NCI-H345 treated with DMSO at 0.1 percent for 48 hours (cell line): ENCODE data around the gene ARL3.
A peak's percentile ranks its signal among the peaks of the same experiment; 100 is the strongest.
"Not testable (repeated sequence)": the region's sequence is repeated elsewhere in the genome, so short reads cannot be mapped to it uniquely, and the experiment has no call there.

Source experiments
- DNase-seq: peaks from one replicate; lab custom pipeline; 2025; ENCODE audit not compliant: unreplicated experiment; lab: John Stamatoyannopoulos, UW

The ARL3 gene

DNA sequence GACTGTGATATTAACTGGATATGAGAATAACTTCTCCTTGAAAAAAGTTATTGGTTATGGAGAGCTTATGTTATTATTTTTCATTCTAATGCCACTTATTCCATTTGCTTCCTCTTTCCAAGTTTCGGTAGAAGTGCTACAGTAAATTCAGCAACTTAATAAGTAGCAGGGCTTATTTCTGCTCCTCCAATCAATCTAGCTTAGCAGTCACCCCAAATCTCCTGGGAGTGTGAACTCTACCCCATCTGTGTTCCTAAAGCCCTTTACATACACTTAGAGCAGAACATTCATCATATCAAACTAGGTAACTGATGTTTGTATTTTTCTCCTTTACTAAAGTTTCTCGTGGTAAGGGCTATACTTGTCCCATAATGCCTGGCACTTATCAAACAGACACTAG is 8.7 kb downstream of the ARL3 start:
- no peak for DNase-seq

DNA sequence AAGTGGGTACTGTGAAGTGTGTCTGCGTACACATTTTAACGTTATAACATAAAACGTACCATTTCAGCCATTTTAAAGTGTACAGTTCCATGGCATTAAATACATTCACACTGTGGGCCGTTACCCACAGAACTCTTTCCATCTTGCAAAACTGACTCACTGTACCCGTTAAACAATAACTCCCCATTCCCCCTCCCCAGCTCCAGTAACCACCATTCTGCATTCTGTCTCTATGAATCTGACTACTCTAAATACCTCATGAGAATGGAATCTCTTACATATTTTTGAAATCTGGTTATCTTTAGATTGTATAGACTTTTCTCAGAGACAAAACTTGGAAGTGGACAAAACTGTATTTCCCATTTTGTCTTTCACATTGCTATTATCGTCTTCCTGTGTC is 9.3 kb downstream of the ARL3 start:
- DNase-seq, result no peak

DNA sequence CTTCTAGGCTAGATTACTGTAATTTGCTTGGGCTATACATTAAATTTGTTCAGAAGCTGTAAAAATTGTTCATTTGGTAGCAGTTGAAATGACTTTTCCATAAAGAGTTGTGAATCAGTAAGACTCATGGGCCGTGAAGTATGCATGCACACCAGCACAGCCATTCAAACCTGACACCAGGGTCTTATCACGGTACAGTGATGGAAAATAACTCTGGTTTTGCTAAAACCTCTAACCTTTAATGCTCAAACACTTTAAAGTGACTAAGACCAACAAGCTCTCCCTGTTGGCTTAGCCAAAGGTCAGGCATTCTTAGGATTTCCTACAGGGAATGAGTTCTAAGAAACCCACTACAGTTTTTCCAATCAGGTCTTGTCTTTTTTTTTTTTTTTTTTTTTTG is 11.5 kb downstream of the ARL3 start:
- DNase-seq, result no peak

DNA sequence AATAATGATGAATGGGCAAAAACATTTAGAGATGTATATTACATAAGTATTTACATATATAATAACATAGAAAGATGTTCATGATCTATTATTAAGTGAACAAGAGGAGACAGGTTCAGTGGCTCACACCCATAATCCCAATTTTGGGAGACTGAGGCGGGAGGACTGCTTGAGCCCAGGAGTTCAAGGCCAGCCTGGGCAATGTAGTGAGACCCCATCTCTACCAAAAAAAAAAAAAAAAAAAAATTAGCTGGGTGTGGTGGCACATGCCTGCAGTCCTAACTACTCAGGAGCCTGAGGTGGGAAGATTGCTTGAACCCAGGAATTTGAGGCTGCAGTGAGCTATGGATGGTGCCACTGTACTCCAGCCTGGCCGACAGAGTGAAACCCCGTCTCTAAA is 12.4 kb downstream of the ARL3 start:
- DNase-seq, result no peak

DNA sequence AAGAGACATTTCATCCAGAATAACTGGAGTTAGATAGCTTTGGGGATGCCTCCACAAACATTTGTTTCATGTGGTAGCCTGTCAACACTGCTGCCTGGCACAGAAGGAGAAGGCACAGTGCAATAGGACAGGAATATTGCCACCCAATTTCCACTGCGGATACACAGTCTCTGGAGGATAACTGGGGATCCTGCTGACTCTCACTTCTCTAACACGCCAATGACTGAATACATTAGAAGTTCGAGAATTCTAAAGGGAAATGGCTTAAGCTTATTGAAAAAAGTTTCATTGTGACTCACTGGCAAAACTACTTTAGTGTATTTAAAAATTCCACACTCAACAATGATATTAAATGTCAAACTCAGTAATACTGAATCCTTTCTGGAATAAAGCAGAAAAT is 12.9 kb downstream of the ARL3 start:
- DNase-seq, result no peak

DNA sequence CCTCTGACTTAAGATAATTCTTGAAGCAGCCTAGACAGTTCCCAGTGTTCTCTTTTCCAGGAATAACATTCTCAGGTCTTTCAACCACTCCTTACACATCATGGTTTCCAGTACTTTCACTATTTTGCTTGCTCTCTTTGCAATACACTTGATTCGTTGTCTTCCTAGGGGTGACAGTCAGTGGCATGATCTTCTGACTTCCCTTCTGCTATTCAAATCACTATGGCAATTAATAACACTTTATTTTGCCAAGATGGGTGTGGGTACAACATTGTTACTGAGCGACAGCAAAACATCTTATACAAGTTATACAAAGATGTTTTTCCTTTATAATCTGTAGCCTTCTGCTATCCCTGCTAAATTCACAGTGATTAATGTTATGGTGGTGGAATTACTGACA is 15.3 kb downstream of the ARL3 start:
- no peak for DNase-seq

DNA sequence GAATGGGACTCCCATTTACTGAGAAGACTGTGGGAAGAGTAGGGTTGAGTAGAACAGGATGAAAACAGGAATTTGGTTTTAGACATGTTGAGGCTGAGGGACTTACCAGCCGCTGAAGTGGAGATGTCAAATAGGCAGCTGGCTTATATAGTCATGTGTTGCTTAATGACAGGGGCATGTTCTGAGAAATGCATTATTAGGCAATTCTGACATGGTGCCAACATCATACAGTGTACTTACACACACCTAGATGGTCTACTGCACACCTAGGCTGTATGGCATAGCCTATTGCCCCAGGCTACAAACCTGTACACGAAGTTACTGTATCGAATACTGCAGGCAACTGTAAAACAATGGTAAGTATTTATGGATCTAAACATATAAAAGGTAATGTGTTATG is 17.5 kb downstream of the ARL3 start:
- no peak for DNase-seq

DNA sequence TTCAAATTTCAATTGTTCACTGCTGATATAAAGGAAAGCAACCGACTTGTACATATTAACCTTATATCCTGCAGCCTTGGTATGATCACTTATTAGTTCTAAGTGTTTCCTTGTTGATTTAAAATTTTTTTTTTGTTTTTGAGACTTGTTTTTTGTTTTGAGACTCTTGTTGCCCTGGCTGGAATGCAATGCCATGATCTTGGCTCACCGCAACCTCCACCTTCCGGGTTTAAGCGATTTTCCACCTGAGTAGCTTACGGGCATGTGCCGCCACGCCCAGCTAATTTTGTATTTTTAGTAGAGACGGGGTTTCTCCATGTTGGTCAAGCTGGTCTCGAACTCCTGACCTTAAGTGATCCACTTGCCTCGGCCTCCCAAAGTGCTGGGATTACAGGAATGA is 18.8 kb downstream of the ARL3 start:
- DNase-seq, result not testable (repeated sequence)

DNA sequence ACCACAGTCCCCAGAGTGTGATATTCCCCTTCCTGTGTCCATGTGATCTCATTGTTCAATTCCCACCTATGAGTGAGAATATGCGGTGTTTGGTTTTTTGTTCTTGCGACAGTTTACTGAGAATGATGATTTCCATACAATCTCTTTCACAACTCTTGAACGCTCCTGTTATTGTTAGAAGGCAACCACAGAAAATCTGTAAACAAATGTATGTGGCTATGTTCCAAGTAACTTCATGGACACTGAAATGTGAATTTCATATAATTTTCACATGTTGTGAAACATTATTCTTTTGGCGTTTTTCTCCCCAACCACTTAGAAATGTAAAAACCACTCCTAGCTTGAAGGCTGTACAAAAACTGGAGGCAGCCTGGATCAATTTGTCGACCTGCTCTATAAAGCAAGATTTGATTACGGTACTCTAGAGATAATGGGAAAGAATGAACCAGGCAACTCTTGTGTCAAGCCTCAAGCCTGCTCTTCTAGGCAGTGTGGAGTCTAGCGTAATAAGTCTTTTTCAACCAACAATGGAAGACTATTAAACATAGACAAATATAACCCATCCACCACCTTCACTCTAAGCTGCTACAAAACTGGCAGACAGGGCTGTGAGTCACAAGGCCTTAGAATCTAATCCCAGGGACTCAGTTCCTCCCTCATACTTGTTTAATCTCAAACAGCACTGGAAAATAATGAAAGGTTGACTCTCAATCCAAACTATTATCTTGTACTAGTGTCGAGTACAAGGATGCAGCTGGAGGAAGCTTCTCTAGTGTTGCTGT is 22.7 kb downstream of the ARL3 start:
- no peak for DNase-seq

DNA sequence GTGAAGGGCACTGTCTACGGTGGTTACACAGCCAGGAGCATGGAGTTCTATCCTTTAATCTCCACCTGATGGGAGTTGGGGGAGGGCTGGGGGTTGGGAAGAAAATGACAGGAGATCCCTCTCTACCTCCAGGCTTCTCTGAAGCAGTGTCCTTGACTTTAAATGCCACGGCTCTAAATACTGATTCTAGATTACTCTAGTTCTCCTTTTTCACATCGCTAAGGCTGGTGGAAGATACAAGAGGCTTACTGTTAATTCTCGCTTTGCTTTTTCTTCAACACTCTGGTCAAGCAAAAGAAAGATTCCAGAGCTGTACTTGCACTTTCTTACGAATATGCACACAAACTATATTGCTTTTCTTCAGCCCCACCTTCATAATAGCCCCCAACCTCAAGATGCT is 30.5 kb downstream of the ARL3 start:
- DNase-seq, result no peak

DNA sequence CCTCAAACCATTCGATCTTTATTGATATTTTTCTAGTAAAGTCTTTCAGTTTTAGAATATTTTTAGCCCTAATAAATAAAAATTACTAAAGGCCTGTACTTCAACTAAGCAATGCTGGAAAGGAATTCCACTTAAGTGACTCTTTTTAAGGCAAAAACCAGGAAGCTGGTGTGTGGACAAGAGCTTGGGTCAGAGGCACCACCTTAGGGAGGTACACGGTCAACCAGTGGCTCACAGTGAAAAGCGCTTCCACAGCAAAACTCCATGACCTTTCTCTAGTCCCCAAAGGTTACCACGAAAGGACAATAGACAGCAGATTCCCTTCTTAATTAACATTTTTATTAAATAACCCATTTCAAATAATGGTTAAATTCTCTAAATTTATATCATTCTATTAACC is 31.2 kb downstream of the ARL3 start:
- no peak for DNase-seq

DNA sequence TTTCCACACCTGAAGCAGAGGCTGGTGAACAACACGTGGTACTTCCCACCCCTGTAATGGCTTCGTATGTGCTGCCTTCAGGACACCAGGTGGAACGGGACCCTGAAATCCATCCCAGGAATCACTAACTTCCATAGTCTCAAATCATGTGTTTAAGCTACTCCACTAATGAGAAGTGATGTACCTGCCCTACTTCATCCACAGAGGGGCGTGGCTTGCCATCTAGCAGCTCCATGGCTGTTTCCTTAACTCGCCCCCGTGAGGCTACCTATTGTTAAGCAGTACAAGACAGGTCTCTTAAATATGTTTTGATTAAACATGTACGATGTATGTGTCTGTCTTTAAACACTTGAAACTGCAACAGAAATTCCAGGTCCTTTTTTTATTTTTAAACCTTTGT is 31.8 kb downstream of the ARL3 start:
- no peak for DNase-seq

DNA sequence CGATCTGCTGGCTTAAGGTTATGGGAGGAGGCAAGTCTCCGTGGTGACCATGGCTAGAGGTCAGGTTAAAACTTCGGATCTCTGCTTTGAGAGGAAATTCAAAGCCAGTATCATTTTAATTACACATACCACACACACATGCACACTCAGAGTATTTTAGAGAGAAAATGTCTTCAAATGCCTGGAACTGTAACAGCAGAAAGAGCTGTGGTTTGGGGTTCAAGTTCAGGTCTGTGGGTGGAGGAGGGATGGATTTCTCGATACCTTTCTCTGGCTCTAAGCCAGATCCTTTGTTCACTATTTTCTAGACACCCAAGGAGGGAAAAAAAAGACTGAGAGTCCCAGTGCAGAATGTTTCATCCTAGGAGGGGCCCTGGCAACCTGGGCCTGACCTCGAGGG is 32.5 kb downstream of the ARL3 start:
- no peak for DNase-seq

DNA sequence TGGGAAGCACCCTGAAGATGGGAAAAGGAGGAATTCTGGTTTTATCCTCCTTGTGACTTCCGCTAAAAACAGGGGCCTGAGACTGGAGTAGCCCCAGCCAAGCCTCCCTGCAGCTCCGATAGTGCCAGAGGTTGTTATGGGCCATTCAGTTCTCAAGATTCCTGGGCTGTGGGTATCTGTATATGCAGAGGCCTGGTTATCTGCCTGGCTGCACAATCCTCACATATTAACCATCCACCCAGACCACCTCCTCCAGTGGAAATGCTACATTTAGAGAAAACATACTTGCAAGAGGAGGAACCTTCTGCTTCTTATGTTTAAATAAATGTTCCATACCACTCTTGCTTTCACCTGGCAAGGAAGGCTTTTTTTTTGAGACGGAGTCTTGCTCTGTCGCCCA is 34.6 kb downstream of the ARL3 start:
- DNase-seq, result no peak

DNA sequence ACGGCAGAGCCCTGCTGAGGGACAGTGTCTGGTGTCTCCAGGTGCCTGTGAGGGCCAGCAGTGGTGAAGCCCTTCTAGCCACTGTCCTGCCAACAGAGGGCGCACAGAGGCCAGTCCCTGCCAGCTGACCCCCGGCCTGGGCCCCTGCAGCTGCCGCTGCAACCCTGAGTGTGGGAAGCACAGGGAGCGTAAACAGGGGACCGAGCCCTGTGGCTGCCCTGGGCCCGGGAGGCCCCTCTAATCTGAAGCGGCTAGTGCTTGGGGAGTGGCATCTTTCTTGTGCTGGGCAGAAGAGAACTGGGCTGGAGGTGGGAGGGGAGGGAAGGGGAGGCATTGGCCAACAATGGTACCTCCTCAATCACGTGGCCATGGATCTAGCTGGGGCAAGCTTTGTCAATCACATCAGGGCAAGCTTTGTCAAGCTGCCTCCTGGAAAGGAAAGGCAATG is 35.3 kb downstream of the ARL3 start:
- peak; percentile 48 for DNase-seq

DNA sequence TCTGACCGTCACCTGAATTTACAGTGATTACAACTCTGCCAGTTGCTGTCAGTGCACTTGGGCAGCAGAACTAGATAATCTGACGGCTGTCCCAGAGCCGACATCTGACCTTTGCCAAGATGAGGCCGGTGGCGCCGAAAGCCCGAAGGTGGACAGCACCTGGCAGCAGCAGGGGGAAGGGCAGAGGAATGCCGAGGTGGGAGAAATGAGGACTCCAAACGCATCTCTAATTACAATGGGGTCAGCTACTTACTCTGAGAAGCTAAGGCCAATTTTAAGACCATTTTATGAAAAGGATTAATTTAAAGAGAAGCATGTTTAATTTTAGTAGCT is 36.2 kb downstream of the ARL3 start:
- no peak for DNase-seq

DNA sequence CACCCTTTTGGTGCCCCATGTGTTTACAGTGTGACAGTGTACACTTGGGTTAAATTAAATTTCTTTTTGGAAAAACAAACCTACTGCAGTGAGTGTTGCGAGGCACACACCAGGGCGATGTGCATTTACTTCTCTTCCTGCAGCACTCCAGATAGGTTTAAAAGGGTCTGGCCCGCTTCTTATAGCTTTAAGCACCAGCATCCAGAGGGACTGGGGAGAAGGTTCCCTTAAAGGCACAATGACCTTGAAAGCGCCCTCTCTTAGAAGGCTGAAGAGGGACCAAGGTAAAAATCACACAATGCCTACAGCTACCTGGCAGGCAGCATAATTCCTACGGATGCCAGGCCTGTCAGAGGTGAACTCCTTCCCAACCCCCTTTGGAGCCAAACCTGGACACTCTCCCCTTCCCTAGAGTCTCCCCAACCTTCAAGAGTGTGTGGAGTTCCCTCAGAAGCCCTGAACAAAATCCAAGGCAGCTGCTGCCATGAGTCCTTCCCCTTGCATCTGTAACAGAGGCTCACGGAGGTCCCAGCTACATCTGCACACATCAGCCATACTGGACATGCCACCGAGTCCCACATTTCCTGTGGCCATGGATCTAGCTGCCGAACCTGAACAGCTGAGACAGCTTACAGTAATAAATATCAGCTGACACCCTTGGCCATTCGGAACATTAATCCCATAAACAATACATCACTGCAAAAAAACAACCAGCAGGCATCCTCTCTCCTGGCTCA is 36.7 kb downstream of the ARL3 start:
- DNase-seq, result no peak

DNA sequence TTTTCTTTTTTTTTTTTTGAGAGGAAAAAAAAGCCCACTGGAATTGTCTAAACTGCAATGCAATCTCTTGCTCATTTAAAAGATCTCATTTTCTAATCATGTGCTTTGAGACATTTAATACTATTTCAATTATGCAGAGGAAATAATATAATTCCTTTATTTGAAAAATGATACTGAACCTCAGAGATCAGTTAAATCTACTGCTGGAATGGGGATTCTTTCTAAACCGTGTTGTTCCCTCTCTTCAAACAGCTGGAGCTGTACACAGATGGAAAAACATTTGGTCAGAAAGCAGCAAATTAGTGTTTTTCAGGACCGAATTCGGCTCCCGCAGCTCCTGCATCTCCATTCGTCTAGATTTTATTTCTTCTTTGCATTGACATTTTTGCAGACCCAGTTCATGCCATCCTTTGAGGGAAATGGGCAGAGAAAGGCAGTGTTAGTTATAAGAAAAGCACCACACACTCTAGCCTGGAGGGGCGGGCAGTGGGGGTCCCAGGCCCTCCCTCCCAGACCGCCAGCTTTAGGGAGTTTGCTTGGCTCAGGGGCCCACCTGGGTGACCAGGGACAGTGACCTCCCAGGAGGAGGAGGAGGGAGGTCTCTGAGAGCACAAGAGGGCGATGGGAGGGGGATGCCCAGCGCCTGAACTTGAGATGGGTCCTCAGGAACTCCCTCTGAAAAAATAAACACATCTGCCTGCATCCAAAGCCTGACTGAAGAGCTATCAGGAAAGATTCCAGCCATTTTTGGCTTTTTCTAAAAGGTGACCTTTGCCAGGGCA is 37.5 kb downstream of the ARL3 start:
- DNase-seq, result no peak

DNA sequence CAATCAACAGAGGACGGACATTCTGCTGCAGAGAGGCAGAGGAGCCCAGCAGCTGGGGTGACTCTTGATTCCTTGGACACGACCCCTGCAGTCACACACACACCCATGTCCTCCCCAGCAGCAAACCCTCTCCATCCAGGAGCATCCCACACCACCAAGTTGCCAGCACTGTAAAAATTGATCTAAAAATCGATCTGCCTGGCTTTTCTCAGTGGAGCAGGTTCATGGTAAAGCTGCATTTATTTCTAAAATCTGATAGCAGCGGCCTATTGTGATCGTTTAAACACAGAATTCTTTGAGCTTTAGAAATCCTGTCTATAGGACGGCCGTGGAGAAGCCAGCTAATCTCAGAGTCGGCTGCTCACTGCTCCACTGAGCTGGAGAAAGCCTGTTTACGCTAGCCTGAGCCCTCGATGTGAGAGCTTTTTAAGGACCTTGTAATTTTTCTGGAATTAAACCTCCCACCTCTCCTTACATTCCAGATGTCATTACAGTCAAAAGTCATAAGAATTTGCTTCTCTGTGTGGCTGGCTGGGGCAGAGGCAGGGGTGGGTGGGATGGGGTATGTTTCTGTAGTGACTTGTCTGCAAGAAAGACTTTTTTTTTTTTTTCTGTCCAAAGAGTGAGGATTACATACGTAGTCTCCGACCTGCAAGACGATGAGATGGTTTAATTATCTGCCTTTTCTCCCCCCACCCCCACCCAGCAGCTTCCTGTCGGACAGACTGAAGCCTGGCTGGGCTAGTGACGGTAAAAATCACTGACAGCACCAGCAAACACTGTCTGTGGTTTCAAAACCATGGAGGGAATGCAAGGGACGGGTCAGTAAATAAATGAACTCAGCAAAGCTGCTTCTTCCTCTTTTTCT is 38.3 kb downstream of the ARL3 start:
- no peak for DNase-seq

DNA sequence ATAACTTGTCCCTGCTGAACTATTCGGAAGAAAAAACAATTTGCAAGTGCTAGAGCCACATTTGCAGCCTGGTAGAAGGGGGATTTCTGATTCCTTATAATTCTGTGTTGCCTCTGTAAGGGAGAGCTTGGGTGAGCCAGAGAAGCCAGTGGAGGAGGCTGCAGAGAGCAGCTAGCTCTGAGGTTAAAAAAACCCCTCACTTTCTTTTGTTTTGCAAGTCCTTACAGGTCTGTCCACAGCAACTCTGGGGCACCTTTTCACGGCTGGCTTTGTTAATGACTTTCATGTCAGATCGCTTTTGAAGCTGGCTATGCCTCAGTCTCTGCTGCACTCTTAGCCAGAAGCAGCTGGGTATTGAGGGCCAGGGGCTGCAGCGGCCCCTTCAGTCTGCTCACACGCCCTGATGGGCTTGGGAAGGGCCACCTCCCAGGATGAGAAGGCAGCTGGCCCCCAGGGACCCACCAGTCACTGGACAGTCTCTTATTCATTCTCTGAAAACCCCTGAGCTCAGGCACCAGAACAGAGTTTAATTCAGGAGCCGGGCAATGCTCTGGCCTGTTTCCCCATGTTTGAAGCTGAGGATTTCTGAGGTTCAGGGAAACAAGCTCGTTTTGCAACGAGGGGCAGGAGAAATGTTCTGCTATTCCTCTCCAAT is 39.1 kb downstream of the ARL3 start:
- DNase-seq, result no peak

DNA sequence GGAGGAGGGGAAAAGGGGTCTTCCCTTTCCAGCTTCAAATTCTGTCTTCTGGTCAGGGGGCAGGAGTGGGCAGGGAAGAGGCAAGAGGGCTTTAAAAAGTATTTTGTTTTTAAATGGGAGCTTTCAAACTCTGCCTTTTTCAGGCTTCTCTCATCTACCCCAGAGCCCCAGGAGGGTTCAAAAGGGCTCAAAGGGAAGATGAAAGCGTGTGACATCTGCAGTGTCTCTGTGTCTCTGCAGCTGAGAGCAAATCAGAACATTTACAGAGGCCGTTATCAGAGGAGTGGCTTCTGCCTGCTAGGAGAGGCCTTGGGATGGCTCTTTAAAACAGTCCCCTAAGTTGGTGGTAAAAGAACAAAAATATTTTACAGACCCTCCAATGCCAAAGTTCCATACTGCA is 39.6 kb downstream of the ARL3 start:
- no peak for DNase-seq
